Common myeloid progenitor, CD34-positive (primary cell): ENCODE data around the gene DHX35.

Experiments
- CTCF ChIA-PET: fragments of 350-600 bp; sonication (Branson Sonifier 250); formaldehyde crosslinking; loops from one replicate; lab custom pipeline; 2021; ENCODE audit warnings: antibody characterized with exemption; lab: Charles Lee
- POLR2A ChIA-PET: fragments of 350-600 bp; sonication (Branson Sonifier 250); formaldehyde crosslinking; loops from one replicate; lab custom pipeline; 2021; ENCODE audit warnings: antibody characterized with exemption; lab: Charles Lee
- DNase-seq, 3 donors: peaks; one replicate each; pipeline versions ENCODE4 v3.0.0 to v3.0.0-alpha.2; 2013
- H3K27ac ChIP-seq, 2 experiments: 1 replicate in 1 of 2; 2 replicates in 1 of 2; pipeline ENCODE4 v1.7.0; 2013; ENCODE audit warnings: inconsistent platforms in 2 of 2, low read length in 2 of 2, mild to moderate bottlenecking in 2 of 2, low read depth in 1 of 2, moderate library complexity in 1 of 2; ENCODE audit not compliant: severe bottlenecking in 2 of 2, insufficient read depth in 1 of 2, poor library complexity in 1 of 2
- H3K27me3 ChIP-seq, 5 experiments: replicated peaks in 2 of 5; 1 replicate in 3 of 5; 2 replicates in 2 of 5; pipeline versions ENCODE4 v1.6.1 to v1.7.0; 2013; ENCODE audit warnings: low read length in 4 of 5, mild to moderate bottlenecking in 2 of 5, moderate library complexity in 2 of 5, inconsistent platforms in 1 of 5; ENCODE audit not compliant: insufficient read depth in 5 of 5, control insufficient read depth in 4 of 5
- H3K36me3 ChIP-seq, 4 experiments: 1 replicate in 2 of 4; 2 replicates in 2 of 4; pipeline versions ENCODE4 v1.6.1 to v1.7.0; 2013; ENCODE audit warnings: low read length in 3 of 4, control low read depth in 1 of 4, mild to moderate bottlenecking in 1 of 4; ENCODE audit not compliant: control insufficient read depth in 4 of 4, insufficient read depth in 4 of 4
- H3K4me1 ChIP-seq, 4 experiments: 1 replicate in 3 of 4; 2 replicates in 1 of 4; pipeline versions ENCODE4 v1.6.1 to v1.7.1; 2013; ENCODE audit warnings: low read length in 3 of 4, mild to moderate bottlenecking in 3 of 4, control low read depth in 1 of 4, inconsistent platforms in 1 of 4, moderate library complexity in 1 of 4; ENCODE audit not compliant: control insufficient read depth in 4 of 4, insufficient read depth in 4 of 4; ENCODE audit errors: control extremely low read depth in 1 of 4
- H3K4me3 ChIP-seq, 7 experiments: 1 replicate in 4 of 7; 2 replicates in 3 of 7; pipeline versions ENCODE4 v1.5.1 to v1.7.0; 2013; ENCODE audit warnings: mild to moderate bottlenecking in 7 of 7, low read length in 6 of 7, moderate library complexity in 6 of 7, inconsistent platforms in 2 of 7, low read depth in 2 of 7, control low read depth in 1 of 7; ENCODE audit not compliant: insufficient read depth in 4 of 7, control insufficient read depth in 1 of 7; ENCODE audit errors: extremely low read depth in 1 of 7
- H3K9me3 ChIP-seq, 5 experiments: 1 replicate in 4 of 5; 2 replicates in 1 of 5; pipeline versions ENCODE4 v1.6.1 to v1.7.1; 2013; ENCODE audit warnings: low read length in 4 of 5, mild to moderate bottlenecking in 2 of 5, inconsistent platforms in 1 of 5, low read depth in 1 of 5, moderate library complexity in 1 of 5; ENCODE audit not compliant: control insufficient read depth in 4 of 5, insufficient read depth in 2 of 5; ENCODE audit errors: control extremely low read depth in 1 of 5
- WGBS: methylation state at CpG from one replicate; pipeline ENCODE4 v1.1.5; 2013; ENCODE audit not compliant: insufficient coverage; 5-methylcytosine and 5-hydroxymethylcytosine counted together

DHX35 gene

GRCh38 chr20:39013662-39014109 is 51.5 kb downstream of the DHX35 start:
- Histone ChIP-seq H3K36me3 (peaks cover 30 to 66% (median 50%) of the 10 kb centered on the region in 4 experiments), H3K27me3 (no peaks in the 10 kb centered on the region), H3K4me3 (no peak overlapping the region), H3K4me1 (no peaks in the 10 kb centered on the region), H3K27ac (no peak overlapping the region), H3K9me3 (peaks cover 2 to 8% (median 3%) of the 10 kb centered on the region in 5 experiments)
- DNase-seq = no peak
- 100% methylated on average over 2 of the region's 2 CpGs for WGBS
- CTCF ChIA-PET = interaction anchor here (1.0 kb wide), 1 partner anchor 43 kb away, joined by 4 read pairs; no protein-coding TSS in a partner anchor
- POLR2A ChIA-PET = no interaction called here

- H3K27ac ChIP-seq = no peak overlapping the region
- POLR2A ChIA-PET = no interaction called here
- H3K27me3 ChIP-seq = no peaks in the 10 kb centered on the region
- H3K36me3 ChIP-seq = peaks cover 21 to 61% (median 45%) of the 10 kb centered on the region in 4 experiments
- 100% methylated on average over 3 of the region's 3 CpGs for WGBS
- no peaks in the 10 kb centered on the region for H3K4me1 ChIP-seq
- peaks cover 2 to 8% (median 3%) of the 10 kb centered on the region in 5 experiments for H3K9me3 ChIP-seq
- no peak overlapping the region for H3K4me3 ChIP-seq
- CTCF ChIA-PET = no interaction called here
- DNase-seq = no peak
Measured at GRCh38 chr20:39016041-39016440, 53.9 kb downstream of the DHX35 start.

- ChIA-PET POLR2A (no interaction called here), CTCF (no interaction called here)
- no peak for DNase-seq
- H3K4me1 ChIP-seq = no peaks in the 10 kb centered on the region
- peaks cover 2 to 8% (median 3%) of the 10 kb centered on the region in 5 experiments for H3K9me3 ChIP-seq
- 80% methylated on average over 1 of the region's 2 CpGs for WGBS
- H3K27me3 ChIP-seq = no peaks in the 10 kb centered on the region
- H3K4me3 ChIP-seq = no peak overlapping the region
- peaks cover 21 to 64% (median 46%) of the 10 kb centered on the region in 4 experiments for H3K36me3 ChIP-seq
- H3K27ac ChIP-seq = no peak overlapping the region
Measured at GRCh38 chr20:39016506-39016905, 54.4 kb downstream of the DHX35 start.

GRCh38 chr20:39019027-39019426 is 56.9 kb downstream of the DHX35 start:
- Histone ChIP-seq H3K27ac (no peak overlapping the region), H3K4me3 (no peak overlapping the region), H3K9me3 (peaks cover 2 to 8% (median 3%) of the 10 kb centered on the region in 5 experiments), H3K27me3 (no peaks in the 10 kb centered on the region), H3K36me3 (peaks cover 25 to 79% (median 56%) of the 10 kb centered on the region in 4 experiments), H3K4me1 (no peaks in the 10 kb centered on the region)
- DNase-seq = no peak
- ChIA-PET CTCF (no interaction called here), POLR2A (no interaction called here)
- WGBS = 86% methylated on average over 1 of the region's 3 CpGs

DNA sequence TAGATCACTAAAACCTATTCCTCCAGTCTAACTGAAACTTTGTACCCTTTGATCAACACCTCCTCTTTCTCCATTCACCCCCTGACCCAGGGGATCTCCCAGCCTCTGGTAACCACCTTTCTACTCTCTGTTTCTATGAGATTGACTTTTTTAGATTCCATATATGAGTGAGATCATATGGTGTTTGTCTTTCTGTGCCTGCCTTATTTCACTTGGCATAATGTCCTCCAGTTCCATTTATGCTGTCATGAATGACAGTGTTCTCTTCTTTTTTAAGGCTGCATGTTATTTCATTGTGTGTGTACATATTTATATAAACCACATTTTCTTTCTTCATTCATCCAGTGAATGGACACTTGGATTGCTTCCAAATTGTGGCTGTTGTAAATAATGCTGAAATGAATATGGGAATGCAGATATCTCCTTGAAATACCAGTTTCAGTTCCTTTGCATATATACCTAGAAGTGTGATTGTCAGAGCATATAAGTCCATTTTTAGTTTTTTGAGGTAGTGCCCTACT is 57.7 kb downstream of the DHX35 start:
- Histone ChIP-seq H3K4me3 (no peak overlapping the region), H3K27ac (no peak overlapping the region), H3K36me3 (peaks cover 24 to 75% (median 52%) of the 10 kb centered on the region in 4 experiments), H3K4me1 (no peaks in the 10 kb centered on the region), H3K27me3 (no peaks in the 10 kb centered on the region), H3K9me3 (peaks cover 2 to 8% (median 3%) of the 10 kb centered on the region in 5 experiments)
- POLR2A ChIA-PET = no interaction called here
- CTCF ChIA-PET = interaction anchor here (0.7 kb wide), 1 partner anchor 453 kb away, joined by 3 read pairs; no protein-coding TSS in a partner anchor
- no peak for DNase-seq

GRCh38 chr20:39021748-39022147 is 59.6 kb downstream of the DHX35 start:
- Histone ChIP-seq H3K9me3 (no peaks in the 10 kb centered on the region), H3K4me1 (no peaks in the 10 kb centered on the region), H3K4me3 (no peak overlapping the region), H3K36me3 (peaks cover 16 to 75% (median 50%) of the 10 kb centered on the region in 4 experiments), H3K27ac (no peak overlapping the region), H3K27me3 (no peaks in the 10 kb centered on the region)
- no peak for DNase-seq
- WGBS = 95% methylated on average over 3 of the region's 5 CpGs
- ChIA-PET POLR2A (no interaction called here), CTCF (interaction anchor here (1.0 kb wide), 1 partner anchor 26 kb away, joined by 3 read pairs; no protein-coding TSS in a partner anchor)

- WGBS = 95% methylated on average over 7 of the region's 9 CpGs
- no peaks in the 10 kb centered on the region for H3K27me3 ChIP-seq
- no peaks in the 10 kb centered on the region for H3K9me3 ChIP-seq
- no peak overlapping the region for H3K4me3 ChIP-seq
- ChIA-PET CTCF (interaction anchor here (1.3 kb wide), 1 partner anchor 10 kb away, joined by 3 read pairs; no protein-coding TSS in a partner anchor), POLR2A (no interaction called here)
- no peaks in the 10 kb centered on the region for H3K4me1 ChIP-seq
- H3K27ac ChIP-seq = no peak overlapping the region
- DNase-seq = no peak
- peaks cover 12 to 65% (median 44%) of the 10 kb centered on the region in 4 experiments for H3K36me3 ChIP-seq
Measured at GRCh38 chr20:39025883-39026282, 63.7 kb downstream of the DHX35 start.
